ENCODE data around the gene NLE1. TPM values are rescaled to one million over a fixed set of nuclear protein-coding genes. Genes with fewer than 3 reads are reported as not detected.
"Not testable (repeated sequence)": the region's sequence is repeated elsewhere in the genome, so short reads cannot be mapped to it uniquely, and the experiment has no call there.

NLE1 gene
- total RNA-seq, 1 experiment from 2014 or later = 39.3 TPM

DNA sequence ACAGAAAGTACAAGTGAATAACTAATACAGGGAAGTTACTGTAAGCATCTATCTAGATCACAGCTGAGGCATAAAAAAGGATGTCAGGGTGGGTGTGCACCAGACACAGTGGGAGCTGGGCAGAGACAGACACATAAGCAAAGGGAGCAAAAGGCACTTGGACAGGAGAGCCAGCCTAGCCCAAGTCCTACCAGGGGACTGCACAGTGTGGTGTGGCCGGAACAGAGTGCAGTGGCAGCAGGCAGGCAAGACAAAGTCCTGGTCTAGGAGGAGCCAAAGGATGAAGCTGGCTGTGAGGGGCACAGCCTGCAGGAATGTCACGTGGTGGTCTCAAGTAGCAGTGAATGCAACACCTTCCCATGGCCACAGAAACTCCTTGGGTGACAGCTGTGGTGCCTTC lies 44.3 kb downstream of the NLE1 start:
- DNase-seq (ENCODE audit: low read depth) = no peak
- in situ Hi-C loops (cut with HindIII; ENCODE audit: low pct_unique_long_range_greater_than_20kb, low sequenced_read_pairs) = no loop called here

GRCh38 chr17:35095741-35096140 lies 46.4 kb downstream of the NLE1 start:
- in situ Hi-C loops (cut with HindIII; ENCODE audit: low pct_unique_long_range_greater_than_20kb, low sequenced_read_pairs) = no loop called here
- no peak for DNase-seq (ENCODE audit: low read depth)

- in situ Hi-C loops (cut with HindIII; ENCODE audit: low pct_unique_long_range_greater_than_20kb, low sequenced_read_pairs) = no loop called here
- peak; percentile 67 for DNase-seq (ENCODE audit: low read depth)
These were observed 47.2 kb downstream of the NLE1 start for GRCh38 chr17:35094902-35095301.

DNA sequence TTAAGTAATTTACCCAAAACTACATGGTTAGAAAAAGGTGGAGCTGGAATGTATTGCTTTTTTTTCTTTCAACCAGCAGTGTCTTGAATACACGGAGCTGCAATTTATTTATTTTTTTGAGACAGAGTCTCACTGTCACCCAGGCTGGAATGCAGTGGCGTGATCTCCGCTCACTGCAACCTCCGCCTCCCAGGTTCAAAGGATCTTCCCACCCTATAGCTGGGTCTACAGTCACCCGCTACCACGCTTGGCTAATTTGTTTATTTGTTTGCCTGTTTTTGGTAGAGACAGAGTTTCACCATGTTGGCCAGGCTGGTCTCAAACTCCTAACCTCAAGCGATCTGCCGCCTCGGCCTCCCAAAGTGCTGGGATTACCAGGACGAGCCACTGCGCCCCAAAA lies 51.4 kb downstream of the NLE1 start:
- in situ Hi-C loops (cut with HindIII; ENCODE audit: low pct_unique_long_range_greater_than_20kb, low sequenced_read_pairs) = not testable (repeated sequence)

GRCh38 chr17:35089586-35090296 lies 52.4 kb downstream of the NLE1 start:
- DNase-seq (ENCODE audit: low read depth) = peak; percentile 76
- in situ Hi-C loops (cut with HindIII; ENCODE audit: low pct_unique_long_range_greater_than_20kb, low sequenced_read_pairs) = no loop called here

More for the DNA sequence above, 51.4 kb downstream of the NLE1 start:
- DNase-seq (ENCODE audit: low read depth) = not testable (repeated sequence)

DNA sequence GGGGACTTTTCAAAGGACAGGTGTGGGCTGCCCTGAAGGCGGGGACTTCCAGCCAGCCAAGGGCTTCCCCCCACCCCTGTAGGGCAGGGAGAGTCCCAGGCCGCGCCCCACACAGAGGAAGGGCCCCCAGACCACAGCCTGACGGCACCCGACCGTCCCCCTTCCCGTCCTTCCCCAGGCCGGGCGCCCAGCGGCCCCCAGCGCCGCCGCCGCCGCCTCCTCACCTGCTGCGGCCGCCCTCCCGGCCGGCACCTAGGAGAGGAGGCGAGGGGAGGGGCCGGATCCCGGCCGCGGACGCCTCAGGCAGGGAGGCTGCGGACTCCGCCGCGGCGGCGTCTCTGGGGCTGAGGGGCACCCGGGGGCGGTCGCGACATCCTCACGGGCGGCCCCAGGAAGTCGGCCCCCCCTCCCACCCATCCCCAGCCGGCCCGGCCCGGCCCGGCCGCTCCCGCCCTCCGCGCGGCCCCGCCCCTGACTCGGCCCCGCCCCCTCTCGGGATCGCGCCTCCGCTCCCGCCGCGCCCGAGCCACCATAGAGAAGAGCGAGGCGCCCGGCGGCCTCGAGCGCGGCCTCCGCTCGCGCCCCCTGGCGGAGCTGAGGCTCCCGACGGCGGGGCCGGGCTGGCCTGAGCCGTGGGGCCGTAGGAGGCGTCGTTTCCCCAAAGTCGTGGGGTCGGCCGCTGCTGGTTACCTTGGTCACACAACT lies 53.1 kb downstream of the NLE1 start:
- peak; percentile 89 for DNase-seq (ENCODE audit: low read depth)
- in situ Hi-C loops (cut with HindIII; ENCODE audit: low pct_unique_long_range_greater_than_20kb, low sequenced_read_pairs) = no loop called here

GRCh38 chr17:35088356-35088880 lies 53.7 kb downstream of the NLE1 start:
- in situ Hi-C loops (cut with HindIII; ENCODE audit: low pct_unique_long_range_greater_than_20kb, low sequenced_read_pairs) = no loop called here
- DNase-seq (ENCODE audit: low read depth) = peak; percentile 67

GRCh38 chr17:35087731-35088355 lies 54.3 kb downstream of the NLE1 start:
- in situ Hi-C loops (cut with HindIII; ENCODE audit: low pct_unique_long_range_greater_than_20kb, low sequenced_read_pairs) = no loop called here
- no peak for DNase-seq (ENCODE audit: low read depth)

DNA sequence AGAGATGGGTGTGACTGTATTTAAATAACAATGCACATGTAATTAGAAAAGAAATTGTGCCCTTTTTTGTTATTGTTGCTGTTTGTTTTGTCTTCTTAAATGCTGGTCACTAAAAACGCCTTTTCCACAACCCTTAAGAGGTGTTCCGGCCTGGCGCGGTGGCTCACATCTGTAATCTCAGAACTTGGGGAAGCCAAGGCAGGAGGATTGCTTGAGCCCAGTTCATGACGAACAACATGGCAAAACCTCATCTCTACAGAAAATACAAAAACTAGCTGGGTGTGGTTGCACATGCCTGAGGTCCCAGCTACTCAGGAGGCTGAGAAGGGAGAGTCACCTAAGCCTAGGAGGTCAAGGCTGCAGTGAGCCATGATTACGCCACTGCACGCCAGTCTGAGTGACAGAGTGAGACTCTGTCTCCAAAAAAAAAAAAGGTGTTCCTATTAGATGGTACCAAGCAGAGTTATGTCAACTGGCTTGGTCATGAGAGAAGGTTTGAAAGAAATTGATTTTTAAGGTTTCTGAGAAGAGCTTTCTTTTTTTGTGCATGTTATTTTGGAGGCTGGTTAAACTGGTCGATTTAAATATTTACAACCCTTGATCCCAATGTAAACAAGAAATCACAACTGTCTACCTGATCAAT lies 55.1 kb downstream of the NLE1 start:
- DNase-seq (ENCODE audit: low read depth) = peak; percentile 83
- in situ Hi-C loops (cut with HindIII; ENCODE audit: low pct_unique_long_range_greater_than_20kb, low sequenced_read_pairs) = no loop called here

GRCh38 chr17:35086164-35086563 lies 55.9 kb downstream of the NLE1 start:
- DNase-seq (ENCODE audit: low read depth) = no peak
- in situ Hi-C loops (cut with HindIII; ENCODE audit: low pct_unique_long_range_greater_than_20kb, low sequenced_read_pairs) = no loop called here

DNA sequence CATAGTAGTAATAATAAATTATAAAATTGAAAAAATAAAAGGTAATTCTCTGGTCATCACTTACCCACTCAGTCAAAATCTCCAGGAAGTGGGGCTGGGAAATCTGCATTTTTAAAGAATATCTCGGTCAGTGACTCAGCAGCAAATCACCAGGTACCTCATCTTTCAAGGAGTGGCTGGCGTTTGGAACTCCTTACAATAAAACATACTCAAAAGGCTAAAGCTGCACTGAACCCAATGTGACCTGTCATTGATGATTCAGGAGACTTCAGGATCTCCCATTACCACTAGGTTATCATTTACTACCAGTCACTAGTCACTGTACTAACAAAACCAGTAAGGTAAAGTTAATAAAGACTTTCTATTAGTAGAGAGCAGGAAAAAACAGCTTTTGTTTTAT lies 57.1 kb downstream of the NLE1 start:
- in situ Hi-C loops (cut with HindIII; ENCODE audit: low pct_unique_long_range_greater_than_20kb, low sequenced_read_pairs) = no loop called here

GRCh38 chr17:35083071-35083470 lies 59.0 kb downstream of the NLE1 start:
- no peak for DNase-seq (ENCODE audit: low read depth)
- in situ Hi-C loops (cut with HindIII; ENCODE audit: low pct_unique_long_range_greater_than_20kb, low sequenced_read_pairs) = no loop called here

More for the DNA sequence above, 57.1 kb downstream of the NLE1 start:
- DNase-seq (ENCODE audit: low read depth) = peak; percentile 92

DNA sequence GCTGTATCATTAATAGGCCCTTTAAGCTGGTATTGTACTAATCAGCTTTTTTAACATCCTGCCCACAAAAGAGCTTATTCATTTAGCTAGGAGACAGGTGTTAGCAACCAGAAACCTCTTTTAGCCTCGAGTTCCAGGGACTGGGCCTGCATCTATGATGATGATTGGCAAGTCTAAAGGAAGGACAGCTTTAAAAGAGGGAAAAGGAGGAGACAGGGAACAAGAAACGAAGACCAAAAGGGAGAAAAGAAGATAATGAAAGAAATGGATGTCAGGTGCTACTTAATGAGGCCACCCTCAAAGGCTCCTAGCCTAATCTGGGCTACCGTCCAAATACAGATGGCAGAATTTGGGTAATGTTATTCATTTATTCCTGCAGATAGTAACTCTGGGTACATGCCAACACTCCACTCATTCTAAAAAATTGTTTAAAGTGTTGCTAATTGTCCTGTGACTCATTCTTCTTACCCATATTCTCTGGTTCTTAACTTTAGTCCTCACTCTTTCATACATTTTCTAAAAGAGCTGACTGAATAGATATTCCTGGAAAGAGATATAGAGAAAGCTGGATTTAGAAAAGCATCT lies 59.9 kb downstream of the NLE1 start:
- peak; percentile 75 for DNase-seq (ENCODE audit: low read depth)
- in situ Hi-C loops (cut with HindIII; ENCODE audit: low pct_unique_long_range_greater_than_20kb, low sequenced_read_pairs) = no loop called here

DNA sequence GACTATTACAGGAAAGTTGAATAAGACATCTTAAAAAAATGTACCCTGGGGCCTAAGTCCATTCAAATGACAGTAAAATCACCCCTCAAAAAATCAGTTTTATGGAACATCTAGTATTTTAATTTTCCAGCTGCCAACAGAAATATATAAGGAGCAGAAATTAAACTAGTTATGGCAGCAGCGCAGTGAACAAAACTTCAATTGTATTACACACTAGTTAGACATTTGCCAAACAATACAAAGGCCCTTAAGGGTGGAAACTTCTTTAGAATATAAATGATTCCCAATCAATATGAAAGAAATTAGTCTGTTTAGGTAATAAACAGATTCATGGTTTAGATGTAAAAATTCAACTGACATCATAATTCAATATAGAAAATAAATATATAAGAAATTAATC lies 60.5 kb downstream of the NLE1 start:
- no peak for DNase-seq (ENCODE audit: low read depth)
- in situ Hi-C loops (cut with HindIII; ENCODE audit: low pct_unique_long_range_greater_than_20kb, low sequenced_read_pairs) = no loop called here

GRCh38 chr17:35080536-35080935 lies 61.6 kb downstream of the NLE1 start:
- in situ Hi-C loops (cut with HindIII; ENCODE audit: low pct_unique_long_range_greater_than_20kb, low sequenced_read_pairs) = no loop called here
- no peak for DNase-seq (ENCODE audit: low read depth)

GRCh38 chr17:35079547-35080423 lies 62.3 kb downstream of the NLE1 start:
- no peak for DNase-seq (ENCODE audit: low read depth)
- in situ Hi-C loops (cut with HindIII; ENCODE audit: low pct_unique_long_range_greater_than_20kb, low sequenced_read_pairs) = no loop called here

All from Caki2 (cell line).